Fibroblast of lung (primary cell): ENCODE results near the gene MEN1. TPM values are rescaled to one million over a fixed set of nuclear protein-coding genes. Genes with fewer than 3 reads are reported as not detected.
A peak's percentile ranks its signal among the peaks of the same experiment; 100 is the strongest.

Experiments
- DNase-seq, 2 donors: peaks; one replicate each; pipeline versions ENCODE4 v3.0.0 to v3.0.0-alpha.2; 2010; ENCODE audit warnings: low read depth in 2 of 2
- H2AFZ ChIP-seq: 2 replicates; pipeline ENCODE4 v1.5.1; 2012; ENCODE audit warnings: low read length, control low read depth, inconsistent platforms
- H3K27ac ChIP-seq: 2 replicates; pipeline ENCODE4 v1.5.1; 2011; ENCODE audit warnings: low read length, control low read depth; ENCODE audit not compliant: insufficient read depth
- H3K27me3 ChIP-seq: 2 replicates; pipeline ENCODE4 v1.5.1; 2011; ENCODE audit warnings: mild to moderate bottlenecking, low read length; ENCODE audit not compliant: control insufficient read depth, insufficient read depth
- H3K36me3 ChIP-seq: 2 replicates; pipeline ENCODE4 v1.5.1; 2011; ENCODE audit warnings: low read length; ENCODE audit not compliant: control insufficient read depth, insufficient read depth
- H3K4me1 ChIP-seq: 2 replicates; pipeline ENCODE4 v1.5.1; 2011; ENCODE audit warnings: low read length; ENCODE audit not compliant: control insufficient read depth, insufficient read depth; ENCODE audit errors: extremely low read depth
- H3K4me2 ChIP-seq: 2 replicates; pipeline ENCODE4 v1.5.1; 2011; ENCODE audit warnings: low read length, control low read depth; ENCODE audit not compliant: insufficient read depth; ENCODE audit errors: extremely low read depth
- H3K4me3 ChIP-seq, 4 experiments: fragments of 200-600 bp in 1 of 4; sonication (generic) in 1 of 4; replicated peaks in 1 of 4; 2 replicates each; pipeline ENCODE4 v1.5.1; 2011 to 2016; ENCODE audit warnings: low read length in 4 of 4, low read depth in 3 of 4, mild to moderate bottlenecking in 3 of 4, control low read depth in 2 of 4, inconsistent platforms in 1 of 4, mixed read lengths in 1 of 4; ENCODE audit not compliant: insufficient read depth in 1 of 4; ENCODE audit errors: control extremely low read depth in 1 of 4
- H3K79me2 ChIP-seq: 2 replicates; pipeline ENCODE4 v1.5.1; 2012; ENCODE audit warnings: mild to moderate bottlenecking, low read length, inconsistent platforms; ENCODE audit not compliant: control insufficient read depth, insufficient read depth
- H3K9ac ChIP-seq: 2 replicates; pipeline ENCODE4 v1.5.1; 2011; ENCODE audit warnings: mild to moderate bottlenecking, low read length, control low read depth; ENCODE audit not compliant: insufficient read depth
- H3K9me3 ChIP-seq: 2 replicates; pipeline ENCODE4 v1.5.1; 2012; ENCODE audit warnings: low read depth, low read length; ENCODE audit not compliant: control insufficient read depth, insufficient read depth
- H4K20me1 ChIP-seq: 2 replicates; pipeline ENCODE4 v1.5.1; 2011; ENCODE audit warnings: low read length; ENCODE audit not compliant: control insufficient read depth, insufficient read depth; ENCODE audit errors: extremely low read depth
- EZH2 ChIP-seq: IDR thresholded peaks from 2 replicates; pipeline ENCODE4 v1.5.1; 2012; ENCODE audit warnings: low read length, control low read depth, mild to moderate bottlenecking; ENCODE audit errors: missing control alignments
- polyA plus RNA-seq, 2 donors: library from polyadenylated mRNA; depleted of rRNA in 1 of 2; stranded (reverse) in 1 of 2; unstranded in 1 of 2; fragments of >200 nt; gene quantifications; 2 replicates each; pipeline ENCODE4 v1.2.1, GENCODE V29; 2011 to 2012; ENCODE audit warnings: missing spikeins in 1 of 2
- total RNA-seq: library from RNA; depleted of rRNA; stranded (reverse); fragments of >200 nt; gene quantifications from 2 replicates; pipeline ENCODE4 v1.2.1, GENCODE V29; 2014
- TF ChIP-seq, protein P1 (sequence below), 2 donors: IDR thresholded peaks in 1 of 2; conservative IDR thresholded peaks in 1 of 2; 1 replicate in 1 of 2; 2 replicates in 1 of 2; pipeline ENCODE4 v1.5.1; 2011 to 2012; ENCODE audit warnings: low read length in 2 of 2, control low read depth in 1 of 2, inconsistent platforms in 1 of 2, low read depth in 1 of 2, mild to moderate bottlenecking in 1 of 2

MEN1 gene
- total and polyA plus RNA-seq, 2 donors (not counting 1 experiment from before 2014, with no cell fraction given): 8.9 to 13.7 TPM

DNA sequence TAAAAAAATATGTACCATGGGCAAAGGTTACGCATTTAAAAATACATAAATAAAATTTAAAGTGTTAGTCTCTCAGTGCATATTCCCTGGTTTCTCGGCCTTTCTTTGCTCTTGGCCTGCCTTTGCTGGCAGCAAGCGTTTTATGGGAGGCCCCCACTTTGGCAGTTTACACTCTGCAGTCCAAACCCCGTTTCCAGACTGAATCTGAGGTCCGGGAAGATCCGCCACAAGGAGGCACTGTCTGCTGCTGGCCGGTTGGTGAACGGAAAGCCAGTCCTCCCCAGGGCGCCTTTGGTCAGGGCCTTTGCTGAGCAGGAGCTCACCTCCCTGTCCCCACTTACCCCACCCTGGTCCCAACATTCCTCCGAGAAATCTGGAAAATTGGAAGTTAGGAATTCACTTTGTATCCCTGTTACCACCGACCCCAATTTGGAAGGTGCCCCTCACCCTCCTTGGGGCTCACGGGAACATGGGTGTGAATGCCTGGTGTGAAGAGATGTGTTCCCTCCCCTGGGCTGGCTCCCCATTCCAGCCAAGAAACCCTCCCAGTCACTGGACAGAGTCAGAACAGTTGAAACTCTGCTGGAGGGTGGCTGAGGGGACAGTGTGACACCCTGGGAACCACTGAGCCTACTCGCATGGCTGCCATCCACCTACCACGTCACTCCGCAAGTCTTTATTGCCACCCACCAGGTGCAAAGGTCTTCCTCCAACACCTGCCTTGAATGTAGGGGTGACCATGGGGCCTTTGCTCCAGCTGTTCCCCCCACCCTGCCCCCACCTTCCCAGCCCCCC, 22.6 kb downstream of the MEN1 start:
- H2AFZ ChIP-seq: no peak overlapping the region
- TF ChIP-seq, protein P1, sequence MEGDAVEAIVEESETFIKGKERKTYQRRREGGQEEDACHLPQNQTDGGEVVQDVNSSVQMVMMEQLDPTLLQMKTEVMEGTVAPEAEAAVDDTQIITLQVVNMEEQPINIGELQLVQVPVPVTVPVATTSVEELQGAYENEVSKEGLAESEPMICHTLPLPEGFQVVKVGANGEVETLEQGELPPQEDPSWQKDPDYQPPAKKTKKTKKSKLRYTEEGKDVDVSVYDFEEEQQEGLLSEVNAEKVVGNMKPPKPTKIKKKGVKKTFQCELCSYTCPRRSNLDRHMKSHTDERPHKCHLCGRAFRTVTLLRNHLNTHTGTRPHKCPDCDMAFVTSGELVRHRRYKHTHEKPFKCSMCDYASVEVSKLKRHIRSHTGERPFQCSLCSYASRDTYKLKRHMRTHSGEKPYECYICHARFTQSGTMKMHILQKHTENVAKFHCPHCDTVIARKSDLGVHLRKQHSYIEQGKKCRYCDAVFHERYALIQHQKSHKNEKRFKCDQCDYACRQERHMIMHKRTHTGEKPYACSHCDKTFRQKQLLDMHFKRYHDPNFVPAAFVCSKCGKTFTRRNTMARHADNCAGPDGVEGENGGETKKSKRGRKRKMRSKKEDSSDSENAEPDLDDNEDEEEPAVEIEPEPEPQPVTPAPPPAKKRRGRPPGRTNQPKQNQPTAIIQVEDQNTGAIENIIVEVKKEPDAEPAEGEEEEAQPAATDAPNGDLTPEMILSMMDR (conservative IDR thresholded peaks at IDR 0.05 in 1 of 2, IDR thresholded peaks at IDR 0.05 in 1 of 2; ENCODE audit: low read depth in 1 of 2, low read length in 2 of 2): peak; percentile 73 to 88
- no peak for TF ChIP-seq EZH2
- no peaks in the 10 kb centered on the region for H3K9me3 ChIP-seq
- no peaks in the 10 kb centered on the region for H3K4me1 ChIP-seq
- H3K36me3 ChIP-seq: no peaks in the 10 kb centered on the region
- DNase-seq: peak; percentile 25 to 50
- no peaks in the 10 kb centered on the region for H3K27me3 ChIP-seq
- H3K27ac ChIP-seq: no peak overlapping the region
- H3K4me2 ChIP-seq: no peak overlapping the region
- no peaks in the 10 kb centered on the region for H3K79me2 ChIP-seq
- no peak overlapping the region for H3K9ac ChIP-seq
- H4K20me1 ChIP-seq: no peaks in the 10 kb centered on the region
- no peak overlapping the region for H3K4me3 ChIP-seq

DNA sequence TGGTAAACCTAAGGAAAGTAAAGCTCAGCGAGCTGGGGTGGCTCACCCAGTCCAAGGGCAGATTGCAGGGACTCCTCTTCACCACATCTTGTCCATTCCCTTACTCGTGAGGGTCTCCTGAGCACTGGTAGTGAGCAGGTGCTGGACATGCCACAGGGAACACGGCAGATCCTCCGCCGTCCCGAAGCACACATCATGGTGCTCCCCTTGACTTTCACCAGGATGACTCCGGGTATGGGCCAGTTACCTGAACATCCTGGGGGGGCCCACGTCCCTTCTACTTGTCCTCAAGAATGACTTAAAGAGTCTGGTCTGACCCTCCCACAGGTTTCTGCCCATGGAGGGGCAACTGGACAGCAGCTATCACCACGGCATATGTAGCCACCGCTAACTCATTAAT, 24.0 kb downstream of the MEN1 start:
- no peaks in the 10 kb centered on the region for H4K20me1 ChIP-seq
- no peak overlapping the region for H2AFZ ChIP-seq
- no peaks in the 10 kb centered on the region for H3K9me3 ChIP-seq
- H3K36me3 ChIP-seq: no peaks in the 10 kb centered on the region
- H3K9ac ChIP-seq: no peak overlapping the region
- DNase-seq: no peak
- no peaks in the 10 kb centered on the region for H3K79me2 ChIP-seq
- H3K4me2 ChIP-seq: no peak overlapping the region
- TF ChIP-seq, protein P1 (conservative IDR thresholded peaks at IDR 0.05 in 1 of 2, IDR thresholded peaks at IDR 0.05 in 1 of 2; ENCODE audit: low read depth in 1 of 2, low read length in 2 of 2): no peak
- no peak for TF ChIP-seq EZH2
- no peak overlapping the region for H3K27ac ChIP-seq
- no peaks in the 10 kb centered on the region for H3K27me3 ChIP-seq
- no peaks in the 10 kb centered on the region for H3K4me1 ChIP-seq
- H3K4me3 ChIP-seq: no peak overlapping the region

DNA sequence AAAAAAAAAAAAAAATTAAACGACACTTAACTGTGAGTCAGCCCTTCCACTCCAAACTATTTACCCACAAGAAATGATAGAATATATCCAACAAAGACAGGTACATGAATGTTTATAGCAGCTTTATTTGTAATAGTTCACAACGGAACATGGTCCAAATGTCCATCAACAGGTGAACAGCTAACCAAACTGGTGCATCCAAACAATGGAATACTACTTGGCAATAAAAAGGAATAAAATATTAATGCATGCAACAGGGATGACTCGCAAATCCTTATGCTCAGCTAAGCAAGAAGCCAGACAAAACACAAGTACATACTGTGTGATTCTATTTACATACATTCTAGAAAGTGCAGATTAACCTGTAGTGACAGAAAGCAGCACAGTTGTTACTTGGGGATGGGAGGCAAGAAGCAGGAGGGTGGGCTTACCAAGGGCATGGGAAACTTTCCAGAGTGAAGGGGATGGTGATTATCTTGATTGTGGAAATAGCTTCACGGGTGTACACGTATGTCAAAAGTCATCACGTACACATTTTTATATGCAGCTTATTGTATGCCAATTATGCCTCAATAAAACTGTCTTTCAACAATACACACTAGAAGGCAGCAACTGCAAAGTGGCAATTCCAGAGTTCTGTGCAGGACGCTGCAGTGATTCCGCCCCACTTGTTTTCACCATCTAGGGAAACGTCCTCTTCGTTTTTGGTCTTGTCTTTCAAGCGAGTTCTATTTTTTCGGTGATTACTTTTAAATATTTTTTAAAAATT, 25.4 kb downstream of the MEN1 start:
- no peaks in the 10 kb centered on the region for H3K9me3 ChIP-seq
- H3K4me1 ChIP-seq: no peaks in the 10 kb centered on the region
- no peaks in the 10 kb centered on the region for H3K79me2 ChIP-seq
- no peak overlapping the region for H2AFZ ChIP-seq
- no peak overlapping the region for H3K9ac ChIP-seq
- no peak for DNase-seq
- no peaks in the 10 kb centered on the region for H4K20me1 ChIP-seq
- H3K4me3 ChIP-seq: no peak overlapping the region
- no peaks in the 10 kb centered on the region for H3K36me3 ChIP-seq
- TF ChIP-seq, protein P1 (conservative IDR thresholded peaks at IDR 0.05 in 1 of 2, IDR thresholded peaks at IDR 0.05 in 1 of 2; ENCODE audit: low read depth in 1 of 2, low read length in 2 of 2): no peak
- no peak overlapping the region for H3K27ac ChIP-seq
- no peak overlapping the region for H3K4me2 ChIP-seq
- H3K27me3 ChIP-seq: no peaks in the 10 kb centered on the region
